SH-SY5Y (cell line): Measurements from ENCODE around the gene KLHL9.

Experiments used
- GATA2 ChIP-seq: IDR thresholded peaks from 2 replicates; pipeline ENCODE4 v1.6.1; 2011; ENCODE audit warnings: mild to moderate bottlenecking, low read depth, low read length
- GATA3 ChIP-seq: IDR thresholded peaks from 2 replicates; pipeline ENCODE4 v1.6.1; 2011; ENCODE audit warnings: low read depth, mild to moderate bottlenecking, low read length, moderate library complexity

Gene KLHL9

DNA sequence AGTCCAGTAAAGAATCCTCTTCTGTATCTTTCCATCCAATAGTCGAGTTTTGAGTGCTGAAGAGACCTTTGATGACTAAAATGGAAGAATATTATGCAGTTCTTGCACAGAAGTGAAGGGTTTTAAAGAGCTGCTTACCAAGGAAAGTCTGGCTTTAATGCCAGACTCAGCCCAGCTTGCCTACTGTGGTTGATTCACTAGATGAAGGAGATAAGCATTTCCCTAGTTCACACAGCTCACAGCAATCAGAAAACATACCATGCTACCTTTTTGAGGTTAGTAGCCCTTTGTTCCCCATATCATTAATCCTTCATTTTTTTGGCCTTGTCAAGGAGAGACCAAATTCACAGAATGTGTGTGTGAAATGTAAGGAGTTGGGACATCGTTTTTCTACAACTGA, 45.4 kb downstream of the KLHL9 start:
- TF ChIP-seq GATA2 (peak; percentile 20; the same call in 1 of the 2 replicates), GATA3 (no peak)

DNA sequence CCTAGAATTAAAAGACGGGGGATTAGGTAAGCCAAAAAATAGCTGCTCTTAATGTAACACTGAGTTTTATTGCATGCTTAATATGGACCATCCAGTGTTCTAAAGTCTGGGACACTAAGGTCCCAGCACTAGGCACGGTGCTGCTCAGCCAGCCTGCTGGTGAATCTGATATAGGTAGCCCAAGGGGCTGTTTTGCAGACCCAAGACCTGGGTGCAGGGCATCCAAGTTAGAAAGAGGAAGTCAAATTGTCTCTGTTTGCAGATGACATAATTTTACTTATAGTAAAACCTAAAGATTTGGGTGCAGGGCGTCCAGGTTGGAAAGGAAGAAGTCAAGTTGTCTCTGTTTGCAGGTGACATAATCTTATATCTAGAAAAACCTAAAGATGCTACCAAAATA, 47.9 kb downstream of the KLHL9 start:
- no peak for TF ChIP-seq GATA3
- no peak for TF ChIP-seq GATA2

DNA sequence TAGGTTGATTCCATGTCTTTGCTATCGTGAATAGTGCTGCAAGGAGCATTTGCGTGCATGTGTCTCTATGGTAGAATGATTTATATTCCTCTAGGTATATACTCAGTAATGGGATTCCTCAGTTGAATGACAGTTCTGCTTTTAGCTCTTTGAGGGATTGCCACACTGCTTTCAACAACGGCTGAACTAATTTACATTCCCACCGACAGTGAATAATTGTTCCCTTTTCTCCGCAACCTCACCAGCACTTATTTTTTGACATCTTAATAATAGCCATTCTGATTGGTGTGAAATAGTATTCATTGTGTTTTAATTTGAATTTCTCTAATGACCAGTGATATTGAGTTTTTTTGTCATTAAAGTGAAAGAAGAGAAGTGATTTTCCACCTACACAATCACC, 48.5 kb downstream of the KLHL9 start:
- TF ChIP-seq GATA3 (no peak), GATA2 (no peak)

DNA sequence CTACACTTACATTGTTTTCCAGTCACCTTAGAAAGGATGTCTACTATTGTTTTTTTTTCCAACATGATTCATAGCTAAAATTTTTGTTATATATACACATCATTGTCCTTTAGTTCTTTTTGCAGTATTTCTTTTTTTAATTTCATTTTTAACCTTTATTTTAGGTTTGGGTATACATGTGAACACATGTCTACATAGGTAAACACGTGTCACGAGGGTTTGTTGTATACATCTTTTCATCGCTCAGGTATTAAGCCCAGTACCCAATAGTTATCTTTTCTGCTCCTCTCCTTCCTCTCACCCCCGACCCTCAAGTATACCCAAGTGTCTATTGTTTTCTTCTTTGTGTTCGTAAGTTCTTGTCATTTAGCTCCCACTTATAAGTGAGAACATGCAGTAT, 49.1 kb downstream of the KLHL9 start:
- TF ChIP-seq GATA3 (no peak), GATA2 (no peak)

DNA sequence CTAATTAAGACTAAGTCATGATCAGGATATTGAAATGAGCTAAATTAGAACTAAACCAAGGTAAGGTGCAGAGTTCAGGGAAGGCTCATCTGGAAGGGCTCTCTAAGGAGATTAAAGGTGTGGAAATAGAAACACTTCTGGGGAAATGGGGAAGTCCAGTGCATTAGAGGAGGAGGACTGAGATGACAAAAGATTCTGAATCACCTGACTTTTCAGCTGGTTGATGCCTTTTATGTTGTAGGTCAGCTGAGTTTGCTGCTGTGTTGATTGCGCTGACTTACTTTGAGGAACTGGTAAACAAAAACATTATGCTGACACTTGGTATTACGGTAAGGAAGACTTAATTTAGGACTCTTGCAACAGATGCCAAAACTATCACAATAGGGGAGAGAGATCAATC, 53.9 kb downstream of the KLHL9 start:
- TF ChIP-seq GATA2 (no peak), GATA3 (no peak)
